Mesenchymal stem cell (in vitro differentiated cells and primary cell): ENCODE results near the gene DSCAML1.

Experiments
- DNase-seq: peaks from one replicate; pipeline ENCODE4 v3.0.0-alpha.2; 2013
- H2AFZ ChIP-seq: one replicate; pipeline ENCODE4 v1.6.1; 2013; ENCODE audit warnings: low read depth, mild to moderate bottlenecking, control low read depth, inconsistent platforms, low read length, moderate library complexity
- H2AK5ac ChIP-seq: 2 replicates; pipeline ENCODE4 v1.6.1; 2013; ENCODE audit warnings: low read length, moderate library complexity, mild to moderate bottlenecking, inconsistent platforms; ENCODE audit not compliant: severe bottlenecking
- H2BK120ac ChIP-seq: one replicate; pipeline ENCODE4 v1.6.1; 2013; ENCODE audit warnings: low read depth, mild to moderate bottlenecking, inconsistent platforms, low read length, moderate library complexity
- H2BK12ac ChIP-seq, 2 experiments: one replicate each; pipeline ENCODE4 v1.6.1; 2013; ENCODE audit warnings: inconsistent platforms in 2 of 2, low read length in 2 of 2, mild to moderate bottlenecking in 2 of 2, moderate library complexity in 2 of 2, control low read depth in 1 of 2
- H2BK15ac ChIP-seq: one replicate; pipeline ENCODE4 v1.6.1; 2013; ENCODE audit warnings: mild to moderate bottlenecking, low read depth, inconsistent platforms; ENCODE audit not compliant: poor library complexity, severe bottlenecking
- H2BK5ac ChIP-seq: 2 replicates; pipeline ENCODE4 v1.6.1; 2013; ENCODE audit warnings: low read depth, mild to moderate bottlenecking, low read length, control low read depth, inconsistent platforms; ENCODE audit not compliant: poor library complexity, severe bottlenecking
- H3K14ac ChIP-seq, 2 experiments: one replicate each; pipeline ENCODE4 v1.6.1; 2013; ENCODE audit warnings: inconsistent platforms in 2 of 2, low read length in 2 of 2, control low read depth in 1 of 2, mild to moderate bottlenecking in 1 of 2, moderate library complexity in 1 of 2
- H3K18ac ChIP-seq, 2 experiments: one replicate each; pipeline ENCODE4 v1.6.1; 2013; ENCODE audit warnings: inconsistent platforms in 2 of 2, low read length in 2 of 2, control low read depth in 1 of 2, low read depth in 1 of 2, mild to moderate bottlenecking in 1 of 2
- H3K23ac ChIP-seq, 2 experiments: one replicate each; pipeline ENCODE4 v1.6.1; 2013; ENCODE audit warnings: inconsistent platforms in 2 of 2, low read length in 2 of 2, mild to moderate bottlenecking in 2 of 2, moderate library complexity in 2 of 2, control low read depth in 1 of 2
- H3K27ac ChIP-seq: 2 replicates; pipeline ENCODE4 v1.5.1; 2013; ENCODE audit warnings: mild to moderate bottlenecking, moderate library complexity, low read length, control low read depth, inconsistent platforms; ENCODE audit not compliant: poor library complexity, severe bottlenecking
- H3K27me3 ChIP-seq, 2 experiments: 2 replicates each; pipeline versions ENCODE4 v1.6.1 to v1.7.0; 2013; ENCODE audit warnings: low read length in 2 of 2, mild to moderate bottlenecking in 2 of 2, moderate library complexity in 2 of 2, control low read depth in 1 of 2, inconsistent platforms in 1 of 2; ENCODE audit not compliant: control insufficient read depth in 1 of 2, insufficient read depth in 1 of 2
- H3K36me3 ChIP-seq, 2 experiments: 2 replicates each; pipeline versions ENCODE4 v1.6.1 to v1.7.0; 2013; ENCODE audit warnings: low read length in 2 of 2, control low read depth in 1 of 2, inconsistent platforms in 1 of 2, low read depth in 1 of 2, mild to moderate bottlenecking in 1 of 2; ENCODE audit not compliant: insufficient read depth in 2 of 2, control insufficient read depth in 1 of 2
- H3K4ac ChIP-seq, 2 experiments: one replicate each; pipeline ENCODE4 v1.6.1; 2013; ENCODE audit warnings: inconsistent platforms in 2 of 2, low read length in 2 of 2, mild to moderate bottlenecking in 2 of 2, moderate library complexity in 2 of 2, control low read depth in 1 of 2, low read depth in 1 of 2
- H3K4me1 ChIP-seq: 2 replicates; pipeline ENCODE4 v1.6.1; 2013; ENCODE audit warnings: low read depth, low read length, control low read depth; ENCODE audit not compliant: control insufficient read depth, insufficient read depth
- H3K4me2 ChIP-seq: 2 replicates; pipeline ENCODE4 v1.6.1; 2013; ENCODE audit warnings: low read length, mild to moderate bottlenecking, inconsistent platforms; ENCODE audit not compliant: poor library complexity, severe bottlenecking
- H3K4me3 ChIP-seq, 2 experiments: 2 replicates each; pipeline versions ENCODE4 v1.5.1 to v1.7.0; 2013; ENCODE audit warnings: low read length in 2 of 2, mild to moderate bottlenecking in 2 of 2, control low read depth in 1 of 2, low read depth in 1 of 2; ENCODE audit not compliant: insufficient read depth in 1 of 2
- H3K79me1 ChIP-seq: replicated peaks from 2 replicates; pipeline ENCODE4 v1.6.1; 2013; ENCODE audit warnings: mild to moderate bottlenecking, control low read depth, low read length, inconsistent platforms; ENCODE audit not compliant: poor library complexity, severe bottlenecking
- H3K9ac ChIP-seq: 2 replicates; pipeline ENCODE4 v1.7.0; 2013; ENCODE audit warnings: mild to moderate bottlenecking, low read length, moderate library complexity
- H3K9me3 ChIP-seq: 2 replicates; pipeline ENCODE4 v1.7.0; 2013; ENCODE audit warnings: mild to moderate bottlenecking, low read length; ENCODE audit not compliant: control insufficient read depth
- H4K8ac ChIP-seq: one replicate; pipeline ENCODE4 v1.6.1; 2013; ENCODE audit warnings: inconsistent platforms, mild to moderate bottlenecking, low read length, moderate library complexity
- H4K91ac ChIP-seq: one replicate; pipeline ENCODE4 v1.6.1; 2013; ENCODE audit warnings: mild to moderate bottlenecking, low read length, inconsistent platforms
- WGBS: methylation state at CpG from one replicate; pipeline ENCODE4 v1.1.7; 2013; ENCODE audit warnings: mixed read lengths; 5-methylcytosine and 5-hydroxymethylcytosine counted together

Gene DSCAML1

DNA sequence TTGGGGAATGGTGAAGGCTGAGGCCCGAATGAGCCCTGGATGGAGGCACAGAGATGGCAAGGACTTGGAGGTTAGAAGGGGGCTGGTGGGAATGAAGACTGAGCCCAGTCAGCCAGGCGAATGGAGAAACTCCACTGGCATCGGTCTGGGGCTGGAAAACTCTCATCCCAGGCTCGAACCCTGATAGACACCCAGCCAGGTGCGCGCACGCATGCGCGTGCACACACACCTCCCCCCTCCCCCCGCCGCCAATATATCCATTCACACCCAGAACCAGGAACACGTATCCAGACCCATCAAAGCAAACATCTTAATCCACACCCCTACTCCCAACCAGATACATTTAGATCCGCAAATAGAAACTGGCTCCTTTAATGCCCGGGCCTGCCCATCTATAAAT is 330.1 kb downstream of the DSCAML1 start:
- no peak overlapping the region for H3K18ac ChIP-seq
- peaks cover 42 to 45% of the 10 kb centered on the region in 2 experiments for H3K27me3 ChIP-seq
- WGBS: 93% methylated on average over 14 of the region's 14 CpGs
- H3K23ac ChIP-seq: no peak overlapping the region
- peaks cover 2% of the 10 kb centered on the region for H3K4me1 ChIP-seq
- no peak overlapping the region for H2BK12ac ChIP-seq
- H4K8ac ChIP-seq: no peak overlapping the region
- H3K36me3 ChIP-seq: no peaks in the 10 kb centered on the region
- no peak for DNase-seq
- no peak overlapping the region for H2BK120ac ChIP-seq
- H3K4me3 ChIP-seq: no peak overlapping the region
- no peak overlapping the region for H2AK5ac ChIP-seq
- no peak overlapping the region for H2AFZ ChIP-seq
- no peak overlapping the region for H3K4me2 ChIP-seq
- no peak overlapping the region for H3K4ac ChIP-seq
- no peak overlapping the region for H2BK5ac ChIP-seq
- peaks cover 2% of the 10 kb centered on the region for H3K9me3 ChIP-seq
- no peaks in the 10 kb centered on the region for H3K79me1 ChIP-seq
- no peak overlapping the region for H3K9ac ChIP-seq
- H3K27ac ChIP-seq: no peak overlapping the region
- no peak overlapping the region for H4K91ac ChIP-seq
- no peak overlapping the region for H3K14ac ChIP-seq
- no peak overlapping the region for H2BK15ac ChIP-seq

- Histone ChIP-seq H2AFZ (no peak overlapping the region), H3K23ac (no peak overlapping the region), H3K36me3 (no peaks in the 10 kb centered on the region), H3K27me3 (peaks cover 43 to 49% of the 10 kb centered on the region in 2 experiments), H3K27ac (no peak overlapping the region), H3K14ac (no peak overlapping the region), H2BK120ac (no peak overlapping the region), H4K8ac (no peak overlapping the region), H2AK5ac (no peak overlapping the region), H3K9me3 (no peaks in the 10 kb centered on the region), H3K4ac (no peak overlapping the region), H3K4me2 (no peak overlapping the region), H3K4me1 (peaks cover 2% of the 10 kb centered on the region), H3K9ac (no peak overlapping the region), H2BK12ac (no peak overlapping the region), H3K4me3 (no peak overlapping the region), H3K79me1 (no peaks in the 10 kb centered on the region), H2BK5ac (no peak overlapping the region), H2BK15ac (no peak overlapping the region), H3K18ac (no peak overlapping the region), H4K91ac (no peak overlapping the region)
- no peak for DNase-seq
- WGBS: 81% methylated on average over 13 of the region's 14 CpGs
These were observed 331.6 kb downstream of the DSCAML1 start for GRCh38 chr11:117465236-117465997.

DNA sequence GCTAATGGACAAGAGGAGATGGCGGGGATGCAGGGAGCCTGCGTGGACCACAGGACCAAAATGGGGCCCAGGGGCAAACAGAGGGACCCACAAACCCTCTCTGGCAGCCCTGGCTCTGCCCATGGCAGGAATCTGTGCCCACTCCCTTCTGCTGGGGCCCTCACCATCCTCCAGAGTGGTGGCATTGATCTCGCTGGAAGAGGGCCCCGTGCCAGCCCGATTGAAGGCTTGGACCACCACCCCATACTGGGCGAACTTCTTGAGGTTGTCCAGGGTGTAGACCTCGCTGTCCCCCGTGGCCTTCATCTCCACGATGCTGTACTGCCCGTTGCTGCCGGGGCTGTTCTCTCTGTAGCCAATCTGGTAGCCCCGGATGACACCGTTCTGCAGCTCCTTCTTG is 332.2 kb downstream of the DSCAML1 start:
- no peak overlapping the region for H3K23ac ChIP-seq
- H3K4me1 ChIP-seq: peaks cover 2% of the 10 kb centered on the region
- WGBS: 82% methylated on average over 13 of the region's 13 CpGs
- no peak overlapping the region for H3K4ac ChIP-seq
- no peak overlapping the region for H2BK12ac ChIP-seq
- H3K79me1 ChIP-seq: no peaks in the 10 kb centered on the region
- no peak overlapping the region for H3K27ac ChIP-seq
- H3K9ac ChIP-seq: no peak overlapping the region
- H3K27me3 ChIP-seq: peaks cover 41 to 52% of the 10 kb centered on the region in 2 experiments
- H4K8ac ChIP-seq: no peak overlapping the region
- no peak overlapping the region for H2BK5ac ChIP-seq
- no peaks in the 10 kb centered on the region for H3K36me3 ChIP-seq
- no peak overlapping the region for H2AK5ac ChIP-seq
- H3K18ac ChIP-seq: no peak overlapping the region
- H3K4me2 ChIP-seq: no peak overlapping the region
- H3K14ac ChIP-seq: no peak overlapping the region
- DNase-seq: no peak
- H2AFZ ChIP-seq: no peak overlapping the region
- no peaks in the 10 kb centered on the region for H3K9me3 ChIP-seq
- no peak overlapping the region for H4K91ac ChIP-seq
- no peak overlapping the region for H2BK15ac ChIP-seq
- no peak overlapping the region for H2BK120ac ChIP-seq
- H3K4me3 ChIP-seq: no peak overlapping the region

- no peak overlapping the region for H2AFZ ChIP-seq
- DNase-seq: no peak
- no peak overlapping the region for H3K27ac ChIP-seq
- no peak overlapping the region for H3K4me2 ChIP-seq
- no peak overlapping the region for H2BK12ac ChIP-seq
- H3K4me3 ChIP-seq: no peak overlapping the region
- H3K27me3 ChIP-seq: peaks cover 41 to 48% of the 10 kb centered on the region in 2 experiments
- H3K4me1 ChIP-seq: peaks cover 3% of the 10 kb centered on the region
- no peak overlapping the region for H4K91ac ChIP-seq
- 76% methylated on average over 8 of the region's 8 CpGs for WGBS
- no peak overlapping the region for H3K23ac ChIP-seq
- H2BK120ac ChIP-seq: no peak overlapping the region
- H3K36me3 ChIP-seq: no peaks in the 10 kb centered on the region
- H3K9ac ChIP-seq: no peak overlapping the region
- no peak overlapping the region for H2BK5ac ChIP-seq
- no peaks in the 10 kb centered on the region for H3K79me1 ChIP-seq
- H2AK5ac ChIP-seq: no peak overlapping the region
- H3K14ac ChIP-seq: peak overlapping the region in 1 of 2 experiments; percentile 12
- H3K4ac ChIP-seq: no peak overlapping the region
- no peak overlapping the region for H3K18ac ChIP-seq
- no peak overlapping the region for H4K8ac ChIP-seq
- H2BK15ac ChIP-seq: no peak overlapping the region
- H3K9me3 ChIP-seq: no peaks in the 10 kb centered on the region
These were observed 334.2 kb downstream of the DSCAML1 start for GRCh38 chr11:117462864-117463247.
